ENCODE measurements around the gene SYTL3. TPM values are rescaled to one million over a fixed set of nuclear protein-coding genes. Genes with fewer than 3 reads are reported as not detected.
"Not testable (repeated sequence)": the region's sequence is repeated elsewhere in the genome, so short reads cannot be mapped to it uniquely, and the experiment has no call there.

Gene SYTL3
- total RNA-seq, 1 experiment from 2014 or later: 14.2 TPM

DNA sequence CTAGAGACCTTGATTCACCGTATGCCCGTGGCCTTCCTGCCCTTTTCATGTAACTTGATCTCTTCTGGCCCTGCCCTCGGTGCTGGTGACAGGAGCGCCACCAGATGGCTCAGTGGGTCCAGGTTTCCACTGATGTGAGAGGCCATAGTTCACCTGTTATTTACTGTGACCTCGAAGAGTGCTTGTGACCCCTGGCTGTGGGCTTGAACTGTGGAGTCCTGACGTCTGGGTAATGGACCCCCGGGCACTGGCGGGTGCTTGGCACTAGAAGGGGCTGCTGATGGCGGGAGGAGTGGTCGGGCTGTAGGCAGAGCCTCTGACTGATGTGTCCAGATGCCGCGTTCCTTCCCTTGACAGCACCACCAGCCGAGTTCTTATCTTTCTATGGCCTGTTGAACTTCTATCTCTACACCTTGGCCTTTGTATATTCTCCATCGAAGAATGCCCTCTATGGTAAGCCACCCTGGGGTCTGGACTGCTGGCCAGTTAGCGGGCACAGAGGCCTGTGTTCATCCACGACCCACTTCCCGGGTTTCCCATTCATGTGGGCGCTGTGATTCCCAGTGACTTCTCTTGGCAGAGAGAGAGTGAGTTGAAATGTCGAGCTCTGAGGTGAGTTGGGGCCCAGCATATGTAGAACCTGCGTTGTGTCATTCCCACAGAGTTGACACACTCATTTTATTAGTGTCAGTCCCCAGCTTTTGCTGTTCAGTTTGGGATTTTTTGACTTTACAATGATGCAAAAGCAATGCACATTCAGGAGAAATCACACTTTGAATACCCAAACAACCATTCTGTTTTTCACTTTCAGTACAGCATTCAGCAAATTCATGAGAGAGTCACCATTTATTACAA is 20.3 kb upstream of the SYTL3 start:
- intact Hi-C loops (cut with micrococcal nuclease; ENCODE audit: unreplicated experiment): loop anchor here (5.0 kb wide), 1 partner anchor 63 kb away; no protein-coding TSS in a partner anchor
- no peak overlapping the region for H3K4me3 Mint-ChIP-seq (ENCODE audit: low read depth, unreplicated experiment)
- H3K36me3 Mint-ChIP-seq (ENCODE audit: insufficient read depth, unreplicated experiment): peaks cover 56% of the 10 kb centered on the region
- H3K9me3 Mint-ChIP-seq (ENCODE audit: low read depth, unreplicated experiment): no peaks in the 10 kb centered on the region
- H3K27ac Mint-ChIP-seq (ENCODE audit: unreplicated experiment): no peak overlapping the region
- no peak for DNase-seq
- H3K27me3 Mint-ChIP-seq (ENCODE audit: unreplicated experiment): no peaks in the 10 kb centered on the region
- CTCF ChIA-PET: no interaction called here
- no TSS peak for BruUV-seq (replicated peaks)
- H3K4me1 Mint-ChIP-seq (ENCODE audit: low read depth, unreplicated experiment): peaks cover 19% of the 10 kb centered on the region
- TF ChIP-seq CTCF (IDR thresholded peaks at IDR 0.05; ENCODE audit: unreplicated experiment): no peak

- Mint-ChIP-seq H3K36me3 (ENCODE audit: insufficient read depth, unreplicated experiment) (peaks cover 60% of the 10 kb centered on the region), H3K27ac (ENCODE audit: unreplicated experiment) (peak overlapping the region; percentile 69)
- CTCF ChIA-PET: interaction anchor here (0.6 to 1.1 kb wide), 4 partner anchors 27 to 462 kb away, joined by 3 to 7 read pairs (median 4); no protein-coding TSS in a partner anchor
Measured at GRCh38 chr6:158630938-158631616, 18.8 kb upstream of the SYTL3 start.

GRCh38 chr6:158631678-158632537 is 17.9 kb upstream of the SYTL3 start:
- Mint-ChIP-seq H3K27me3 (ENCODE audit: unreplicated experiment) (no peaks in the 10 kb centered on the region), H3K4me3 (ENCODE audit: low read depth, unreplicated experiment) (peak overlapping the region; percentile 22), H3K9me3 (ENCODE audit: low read depth, unreplicated experiment) (no peaks in the 10 kb centered on the region), H3K4me1 (ENCODE audit: low read depth, unreplicated experiment) (peaks cover 19% of the 10 kb centered on the region), H3K27ac (ENCODE audit: unreplicated experiment) (peak overlapping the region; percentile 69), H3K36me3 (ENCODE audit: insufficient read depth, unreplicated experiment) (peaks cover 61% of the 10 kb centered on the region)
- TF ChIP-seq CTCF (IDR thresholded peaks at IDR 0.05; ENCODE audit: unreplicated experiment): no peak
- TSS peak; percentile 14 for BruUV-seq (replicated peaks)
- intact Hi-C loops (cut with micrococcal nuclease; ENCODE audit: unreplicated experiment): loop anchor here (5.0 kb wide), 1 partner anchor 60 kb away; no protein-coding TSS in a partner anchor
- peak; percentile 87 for DNase-seq
- CTCF ChIA-PET: interaction anchor here (0.6 to 1.6 kb wide), 6 partner anchors 28 to 461 kb away, joined by 3 to 7 read pairs (median 4); no protein-coding TSS in a partner anchor

More at GRCh38 chr6:158630938-158631616, 18.8 kb upstream of the SYTL3 start:
- intact Hi-C loops (cut with micrococcal nuclease; ENCODE audit: unreplicated experiment): loop anchor here (5.0 kb wide), 1 partner anchor 61 kb away; no protein-coding TSS in a partner anchor
- H3K9me3 Mint-ChIP-seq (ENCODE audit: low read depth, unreplicated experiment): no peaks in the 10 kb centered on the region
- no peak for DNase-seq
- BruUV-seq (replicated peaks): no TSS peak
- TF ChIP-seq CTCF (IDR thresholded peaks at IDR 0.05; ENCODE audit: unreplicated experiment): no peak
- H3K27me3 Mint-ChIP-seq (ENCODE audit: unreplicated experiment): no peaks in the 10 kb centered on the region
- peaks cover 19% of the 10 kb centered on the region for H3K4me1 Mint-ChIP-seq (ENCODE audit: low read depth, unreplicated experiment)
- peak overlapping the region; percentile 22 for H3K4me3 Mint-ChIP-seq (ENCODE audit: low read depth, unreplicated experiment)

GRCh38 chr6:158632538-158633119 is 17.2 kb upstream of the SYTL3 start:
- not testable (repeated sequence) for H3K27me3 Mint-ChIP-seq (ENCODE audit: unreplicated experiment); DNase-seq; H3K9me3 Mint-ChIP-seq (ENCODE audit: low read depth, unreplicated experiment)
- Mint-ChIP-seq H3K4me1 (ENCODE audit: low read depth, unreplicated experiment) (peaks cover 19% of the 10 kb centered on the region), H3K36me3 (ENCODE audit: insufficient read depth, unreplicated experiment) (peaks cover 59% of the 10 kb centered on the region), H3K27ac (ENCODE audit: unreplicated experiment) (peak overlapping the region; percentile 69), H3K4me3 (ENCODE audit: low read depth, unreplicated experiment) (peak overlapping the region; percentile 5)
- intact Hi-C loops (cut with micrococcal nuclease; ENCODE audit: unreplicated experiment): loop anchor here (5.0 kb wide), 1 partner anchor 60 kb away; no protein-coding TSS in a partner anchor
- CTCF ChIA-PET: interaction anchor here (0.9 to 1.6 kb wide), 2 partner anchors 28 to 59 kb away, joined by 3 to 4 read pairs; no protein-coding TSS in a partner anchor
- BruUV-seq (replicated peaks): TSS peak; percentile 56

All from Calu3 (cell line).